ENCODE results near the gene ABCC3. TPM values are rescaled to one million over a fixed set of nuclear protein-coding genes. Genes with fewer than 3 reads are reported as not detected.

ABCC3 gene
- total RNA-seq, 1 experiment from 2014 or later = 0.56 TPM

DNA sequence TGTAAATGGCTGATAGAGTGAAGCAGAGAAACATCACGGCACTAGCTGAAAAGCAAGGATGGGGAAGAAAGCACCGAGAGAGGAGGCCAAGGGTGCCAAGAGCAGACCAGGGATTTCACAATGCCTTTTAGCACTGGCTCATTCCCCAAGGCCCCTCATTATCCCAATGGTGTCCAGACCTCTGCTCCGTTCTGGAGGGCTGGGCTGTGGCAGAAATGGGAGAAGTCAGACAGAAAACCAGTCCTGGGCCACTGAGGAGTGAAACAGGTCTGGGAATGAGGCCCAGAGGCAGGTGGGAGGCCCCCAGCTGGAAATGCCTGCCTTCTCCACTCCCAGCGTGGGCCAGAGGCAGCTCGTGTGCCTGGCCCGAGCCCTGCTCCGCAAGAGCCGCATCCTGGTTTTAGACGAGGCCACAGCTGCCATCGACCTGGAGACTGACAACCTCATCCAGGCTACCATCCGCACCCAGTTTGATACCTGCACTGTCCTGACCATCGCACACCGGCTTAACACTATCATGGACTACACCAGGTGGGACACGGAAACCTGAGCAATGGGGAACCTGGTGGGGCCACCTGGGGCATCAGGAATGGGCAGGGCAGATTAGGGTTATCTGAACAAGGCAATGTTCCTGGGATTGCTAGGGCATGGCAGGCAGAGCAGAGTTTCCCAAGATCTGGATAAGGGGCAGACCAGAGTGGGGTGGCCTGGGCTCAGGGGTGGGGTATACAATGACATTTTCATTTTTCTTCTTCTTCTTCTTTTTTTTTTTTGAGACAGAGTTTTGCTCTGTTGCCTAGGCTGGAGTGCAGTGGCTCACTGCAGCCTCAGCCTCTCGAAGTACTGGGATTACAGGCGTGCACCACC, 52.8 kb downstream of the ABCC3 start:
- POLR2A ChIA-PET (ENCODE audit: low non-redundant PET) = no interaction called here
- H3K27me3 ChIP-seq (replicated peaks; ENCODE audit: insufficient read depth, low read depth, low read length, poor library complexity) = no peaks in the 10 kb centered on the region
- intact Hi-C loops (cut with micrococcal nuclease; ENCODE audit: unreplicated experiment) = no loop called here
- DNase-seq (ENCODE audit: low spot score) = no peak
- H3K36me3 ChIP-seq (ENCODE audit: insufficient read depth, low read length, poor library complexity, severe bottlenecking) = peaks cover 3% of the 10 kb centered on the region
- no TSS peak for BruUV-seq (replicated peaks)
- H3K9me3 ChIP-seq (ENCODE audit: low read depth, low read length, poor library complexity, severe bottlenecking) = no peaks in the 10 kb centered on the region
- no peak overlapping the region for H3K27ac ChIP-seq (ENCODE audit: low read depth, low read length, poor library complexity, severe bottlenecking)
- TF ChIP-seq, protein P1, sequence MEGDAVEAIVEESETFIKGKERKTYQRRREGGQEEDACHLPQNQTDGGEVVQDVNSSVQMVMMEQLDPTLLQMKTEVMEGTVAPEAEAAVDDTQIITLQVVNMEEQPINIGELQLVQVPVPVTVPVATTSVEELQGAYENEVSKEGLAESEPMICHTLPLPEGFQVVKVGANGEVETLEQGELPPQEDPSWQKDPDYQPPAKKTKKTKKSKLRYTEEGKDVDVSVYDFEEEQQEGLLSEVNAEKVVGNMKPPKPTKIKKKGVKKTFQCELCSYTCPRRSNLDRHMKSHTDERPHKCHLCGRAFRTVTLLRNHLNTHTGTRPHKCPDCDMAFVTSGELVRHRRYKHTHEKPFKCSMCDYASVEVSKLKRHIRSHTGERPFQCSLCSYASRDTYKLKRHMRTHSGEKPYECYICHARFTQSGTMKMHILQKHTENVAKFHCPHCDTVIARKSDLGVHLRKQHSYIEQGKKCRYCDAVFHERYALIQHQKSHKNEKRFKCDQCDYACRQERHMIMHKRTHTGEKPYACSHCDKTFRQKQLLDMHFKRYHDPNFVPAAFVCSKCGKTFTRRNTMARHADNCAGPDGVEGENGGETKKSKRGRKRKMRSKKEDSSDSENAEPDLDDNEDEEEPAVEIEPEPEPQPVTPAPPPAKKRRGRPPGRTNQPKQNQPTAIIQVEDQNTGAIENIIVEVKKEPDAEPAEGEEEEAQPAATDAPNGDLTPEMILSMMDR (conservative IDR thresholded peaks at IDR 0.05; ENCODE audit: low read depth, low read length) = no peak
- no peak for TF ChIP-seq EZH2 (IDR thresholded peaks at IDR 0.05; ENCODE audit: borderline replicate concordance, low read depth, low read length, poor library complexity, severe bottlenecking)
- CTCF ChIA-PET = interaction anchor here (0.6 kb wide), 1 partner anchor 18 kb away, joined by 5 read pairs; no protein-coding TSS in a partner anchor
- H3K4me1 ChIP-seq (ENCODE audit: insufficient read depth, low read length, poor library complexity, severe bottlenecking) = no peaks in the 10 kb centered on the region
- no peak overlapping the region for H3K4me3 ChIP-seq (ENCODE audit: low read depth, low read length, poor library complexity, severe bottlenecking)

DNA sequence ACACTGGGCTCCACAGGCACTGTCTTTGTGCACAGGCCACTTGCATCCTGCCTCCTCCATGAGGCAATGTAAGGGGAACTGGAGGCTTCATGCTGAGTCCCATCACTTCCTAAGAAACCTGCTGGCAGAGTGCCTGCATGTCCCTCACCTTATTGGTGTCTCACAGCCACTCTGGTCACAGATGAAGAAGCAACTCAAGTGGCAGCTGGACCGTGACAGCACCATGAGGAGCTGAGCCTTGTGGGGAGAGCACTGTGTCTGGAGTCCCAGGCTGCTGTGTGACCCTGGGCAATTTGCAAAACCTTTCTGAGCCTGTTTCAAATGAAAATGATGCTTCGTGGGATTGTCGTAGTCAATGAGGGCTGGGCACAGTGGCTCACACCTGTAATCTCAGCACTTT, 53.6 kb downstream of the ABCC3 start:
- Histone ChIP-seq H3K36me3 (ENCODE audit: insufficient read depth, low read length, poor library complexity, severe bottlenecking) (peaks cover 9% of the 10 kb centered on the region), H3K4me3 (ENCODE audit: low read depth, low read length, poor library complexity, severe bottlenecking) (no peak overlapping the region), H3K27me3 (replicated peaks; ENCODE audit: insufficient read depth, low read depth, low read length, poor library complexity) (no peaks in the 10 kb centered on the region), H3K9me3 (ENCODE audit: low read depth, low read length, poor library complexity, severe bottlenecking) (no peaks in the 10 kb centered on the region), H3K27ac (ENCODE audit: low read depth, low read length, poor library complexity, severe bottlenecking) (no peak overlapping the region), H3K4me1 (ENCODE audit: insufficient read depth, low read length, poor library complexity, severe bottlenecking) (no peaks in the 10 kb centered on the region)
- no TSS peak for BruUV-seq (replicated peaks)
- intact Hi-C loops (cut with micrococcal nuclease; ENCODE audit: unreplicated experiment) = no loop called here
- no peak for DNase-seq (ENCODE audit: low spot score)
- TF ChIP-seq, protein P1 (conservative IDR thresholded peaks at IDR 0.05; ENCODE audit: low read depth, low read length) = no peak
- no peak for TF ChIP-seq EZH2 (IDR thresholded peaks at IDR 0.05; ENCODE audit: borderline replicate concordance, low read depth, low read length, poor library complexity, severe bottlenecking)
- ChIA-PET CTCF (no interaction called here), POLR2A (ENCODE audit: low non-redundant PET) (no interaction called here)

DNA sequence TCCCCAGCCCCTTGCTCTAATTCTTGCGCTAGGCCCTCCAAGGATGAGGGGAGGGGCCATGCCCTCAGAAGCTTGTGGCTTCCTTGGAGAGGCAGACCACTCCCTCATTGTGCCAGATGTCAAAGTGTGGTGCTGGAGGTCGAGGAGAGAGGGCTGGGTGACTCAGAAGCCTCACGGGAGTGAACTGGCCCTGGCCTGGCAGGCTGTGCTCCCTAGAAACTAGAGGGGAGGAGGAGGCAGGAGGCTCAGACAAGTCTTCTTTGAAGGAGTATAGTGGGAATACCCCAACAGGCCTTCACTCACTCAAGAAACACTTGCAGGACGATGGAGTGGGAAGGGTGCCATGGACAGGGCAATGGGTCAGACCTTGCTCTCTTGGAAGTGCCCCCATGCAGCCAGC, 54.6 kb downstream of the ABCC3 start:
- Histone ChIP-seq H3K9me3 (ENCODE audit: low read depth, low read length, poor library complexity, severe bottlenecking) (no peaks in the 10 kb centered on the region), H3K27ac (ENCODE audit: low read depth, low read length, poor library complexity, severe bottlenecking) (no peak overlapping the region), H3K36me3 (ENCODE audit: insufficient read depth, low read length, poor library complexity, severe bottlenecking) (peaks cover 14% of the 10 kb centered on the region), H3K4me1 (ENCODE audit: insufficient read depth, low read length, poor library complexity, severe bottlenecking) (no peaks in the 10 kb centered on the region), H3K4me3 (ENCODE audit: low read depth, low read length, poor library complexity, severe bottlenecking) (no peak overlapping the region), H3K27me3 (replicated peaks; ENCODE audit: insufficient read depth, low read depth, low read length, poor library complexity) (no peaks in the 10 kb centered on the region)
- TF ChIP-seq, protein P1 (conservative IDR thresholded peaks at IDR 0.05; ENCODE audit: low read depth, low read length) = no peak
- TF ChIP-seq EZH2 (IDR thresholded peaks at IDR 0.05; ENCODE audit: borderline replicate concordance, low read depth, low read length, poor library complexity, severe bottlenecking) = no peak
- BruUV-seq (replicated peaks) = no TSS peak
- intact Hi-C loops (cut with micrococcal nuclease; ENCODE audit: unreplicated experiment) = no loop called here
- POLR2A ChIA-PET (ENCODE audit: low non-redundant PET) = no interaction called here
- DNase-seq (ENCODE audit: low spot score) = no peak
- CTCF ChIA-PET = no interaction called here

Data from A673 (cell line).